CD4-positive, alpha-beta T cell treated with Interleukin-1 beta for 1 hour (primary cell): ENCODE results near the gene SOD1.

Experiments used
- DNase-seq, 2 donors: peaks; one replicate each; pipeline ENCODE4 v3.0.0-alpha.2; 2020 to 2022

Gene SOD1

GRCh38 chr21:31686272-31686915, 26.9 kb downstream of the SOD1 start:
- no peak for DNase-seq

GRCh38 chr21:31687108-31687507, 27.6 kb downstream of the SOD1 start:
- no peak for DNase-seq

GRCh38 chr21:31688603-31689368, 29.3 kb downstream of the SOD1 start:
- no peak for DNase-seq

- no peak for DNase-seq
Observed at GRCh38 chr21:31693222-31693621, 33.7 kb downstream of the SOD1 start.

- DNase-seq = no peak
Observed at GRCh38 chr21:31696424-31696823, 36.9 kb downstream of the SOD1 start.

GRCh38 chr21:31698461-31698860, 39.0 kb downstream of the SOD1 start:
- DNase-seq = no peak

- no peak for DNase-seq
Observed at GRCh38 chr21:31700040-31700439, 40.5 kb downstream of the SOD1 start.

- DNase-seq = no peak
Observed at GRCh38 chr21:31706562-31706961, 47.1 kb downstream of the SOD1 start.

GRCh38 chr21:31707499-31707898, 48.0 kb downstream of the SOD1 start:
- no peak for DNase-seq

- no peak for DNase-seq
Observed at GRCh38 chr21:31708541-31708940, 49.0 kb downstream of the SOD1 start.

- no peak for DNase-seq
Observed at GRCh38 chr21:31710586-31710985, 51.1 kb downstream of the SOD1 start.

- DNase-seq = no peak
Observed at GRCh38 chr21:31711326-31711725, 51.8 kb downstream of the SOD1 start.

GRCh38 chr21:31711745-31712285, 52.3 kb downstream of the SOD1 start:
- no peak for DNase-seq

- DNase-seq = no peak
Observed at GRCh38 chr21:31713115-31713514, 53.6 kb downstream of the SOD1 start.

- DNase-seq = no peak
Observed at GRCh38 chr21:31713973-31714740, 54.7 kb downstream of the SOD1 start.

GRCh38 chr21:31714741-31715365, 55.4 kb downstream of the SOD1 start:
- DNase-seq = no peak

- DNase-seq = no peak
Observed at GRCh38 chr21:31716106-31716505, 56.6 kb downstream of the SOD1 start.
